OCI-M1 (cell line): Measurements from ENCODE around the gene CCDC73.
"Not testable (repeated sequence)": the region's sequence is repeated elsewhere in the genome, so short reads cannot be mapped to it uniquely, and the experiment has no call there.

Experiments used
- DNase-seq: peaks from one replicate; lab custom pipeline; 2025; lab: John Stamatoyannopoulos, UW

The CCDC73 gene

GRCh38 chr11:32796425-32796824, 2.0 kb upstream of the CCDC73 start:
- no peak for DNase-seq

DNA sequence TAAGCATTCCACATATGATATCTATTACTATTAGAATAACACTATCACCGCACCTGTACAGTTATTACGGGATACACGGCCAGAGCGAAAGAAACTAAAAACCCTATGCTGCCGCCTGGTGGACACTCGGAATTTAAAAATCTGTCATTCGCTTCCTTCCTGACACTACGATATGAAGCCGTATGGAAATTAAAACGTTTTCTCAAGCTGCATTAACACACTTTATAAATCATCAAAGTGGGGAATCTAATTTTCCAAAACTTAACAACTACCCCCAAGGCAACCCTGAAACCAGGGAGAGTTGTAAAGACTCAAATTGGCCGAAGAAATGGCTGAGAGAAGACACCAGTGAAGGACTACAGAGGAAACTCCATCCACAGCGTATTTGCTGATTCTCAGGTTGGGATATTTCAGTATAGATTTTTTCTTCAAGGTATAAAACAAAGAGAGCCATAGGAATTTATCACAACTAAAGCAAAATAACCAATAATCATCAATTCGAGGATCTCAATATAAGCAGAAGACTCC, 1.4 kb downstream of the CCDC73 start:
- DNase-seq = peak; percentile 85

DNA sequence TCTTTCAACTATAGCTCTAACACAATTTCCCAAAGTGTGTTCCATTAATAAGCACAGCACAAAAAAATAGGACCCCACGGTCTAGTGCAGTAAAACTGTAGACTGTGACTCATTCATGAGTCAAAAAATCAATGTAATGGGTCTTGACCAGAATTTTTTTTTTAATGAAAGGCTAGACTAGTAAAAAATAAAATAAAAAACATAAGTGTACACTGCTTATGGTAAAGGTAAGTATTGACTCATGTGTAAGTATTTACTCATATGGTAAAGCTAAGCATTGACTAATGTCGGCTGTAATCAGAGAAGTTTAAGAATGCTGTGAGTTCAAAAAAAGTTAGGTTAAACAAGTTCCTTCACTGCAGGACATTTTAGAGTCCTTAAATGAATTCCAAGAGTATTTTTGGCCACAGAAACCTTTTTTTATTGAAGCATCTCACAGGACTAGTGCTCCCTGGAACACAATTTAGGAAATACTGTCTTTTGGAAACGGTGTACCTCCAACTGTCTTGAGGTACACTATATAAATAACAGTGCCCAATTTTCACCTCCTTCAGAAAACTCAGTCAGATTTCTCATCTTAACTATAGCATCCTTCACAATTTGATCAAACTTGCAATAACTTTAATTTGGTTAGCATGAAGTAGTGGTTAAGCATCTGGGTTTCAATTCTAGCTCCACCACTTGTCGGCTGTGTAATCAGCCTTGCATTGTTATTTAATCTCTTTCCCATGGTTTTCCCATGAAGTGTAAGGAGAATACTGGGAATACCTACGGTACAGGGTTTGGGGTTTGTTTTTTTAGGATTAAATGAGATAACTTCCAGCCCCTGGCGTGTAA, 2.1 kb downstream of the CCDC73 start:
- no peak for DNase-seq

DNA sequence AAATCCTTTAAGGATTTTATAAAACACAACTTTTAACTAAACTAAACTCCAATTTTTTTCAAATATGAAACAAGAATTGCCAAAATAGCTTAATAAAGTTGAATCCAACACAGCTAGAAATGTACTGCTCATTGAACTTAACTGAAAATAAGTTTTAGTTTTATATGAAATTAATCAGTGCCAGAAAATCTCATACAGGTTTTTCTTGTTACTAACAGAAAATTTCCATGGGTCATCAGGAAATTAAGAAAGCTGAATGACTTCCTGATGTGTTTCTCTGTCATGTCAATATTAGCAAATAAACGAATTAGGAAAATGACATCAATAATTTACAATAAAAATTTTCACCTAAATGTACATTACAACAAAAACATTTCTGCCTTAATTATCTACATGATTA, 3.5 kb downstream of the CCDC73 start:
- DNase-seq = no peak

- DNase-seq = no peak
Measured at GRCh38 chr11:32786811-32787210, 7.7 kb downstream of the CCDC73 start.

- no peak for DNase-seq
Measured at GRCh38 chr11:32785262-32785661, 9.2 kb downstream of the CCDC73 start.

DNA sequence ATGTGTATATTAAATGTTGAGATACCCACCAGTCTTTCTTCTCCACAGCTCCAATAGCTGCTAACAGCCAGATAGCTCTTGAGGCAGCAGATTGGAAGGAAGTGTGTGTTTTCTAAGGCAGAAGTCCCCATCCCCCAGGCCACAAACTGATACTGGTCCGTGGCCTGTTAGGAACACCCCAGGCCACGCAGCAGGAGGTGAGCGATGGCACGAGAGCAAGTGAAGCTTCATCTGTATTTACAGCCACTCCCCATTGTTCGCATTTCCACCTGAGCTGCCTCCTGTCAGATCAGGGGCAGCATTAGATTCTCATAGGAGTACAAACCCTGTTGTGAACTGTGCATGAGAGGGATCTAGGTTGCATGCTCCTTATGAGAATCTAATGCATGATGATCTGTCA, 12.7 kb downstream of the CCDC73 start:
- DNase-seq = no peak

DNA sequence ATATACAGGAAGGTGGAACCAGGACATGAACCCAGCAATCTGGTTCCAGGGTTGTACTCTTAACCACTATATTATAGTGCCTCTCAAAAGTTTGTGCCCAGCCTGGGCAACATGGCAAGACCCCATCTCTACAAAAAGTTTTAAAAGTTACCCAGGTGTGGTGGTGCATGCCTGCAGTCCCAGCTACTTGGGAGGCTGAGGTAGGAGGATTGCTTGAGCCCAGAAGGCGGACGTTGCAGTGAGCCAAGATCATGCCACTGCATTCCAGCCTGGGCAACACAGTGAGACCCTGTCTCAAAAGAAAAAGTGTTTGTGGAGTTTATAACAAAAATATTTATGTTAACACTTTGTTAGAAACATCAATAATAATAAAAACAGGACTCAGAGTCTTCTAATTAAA, 13.6 kb downstream of the CCDC73 start:
- DNase-seq = not testable (repeated sequence)

GRCh38 chr11:32779136-32779535, 15.3 kb downstream of the CCDC73 start:
- DNase-seq = peak; percentile 65

- peak; percentile 53 for DNase-seq
Measured at GRCh38 chr11:32775908-32776307, 18.6 kb downstream of the CCDC73 start.

GRCh38 chr11:32774081-32774480, 20.4 kb downstream of the CCDC73 start:
- no peak for DNase-seq

- no peak for DNase-seq
Measured at GRCh38 chr11:32772731-32773130, 21.7 kb downstream of the CCDC73 start.

DNA sequence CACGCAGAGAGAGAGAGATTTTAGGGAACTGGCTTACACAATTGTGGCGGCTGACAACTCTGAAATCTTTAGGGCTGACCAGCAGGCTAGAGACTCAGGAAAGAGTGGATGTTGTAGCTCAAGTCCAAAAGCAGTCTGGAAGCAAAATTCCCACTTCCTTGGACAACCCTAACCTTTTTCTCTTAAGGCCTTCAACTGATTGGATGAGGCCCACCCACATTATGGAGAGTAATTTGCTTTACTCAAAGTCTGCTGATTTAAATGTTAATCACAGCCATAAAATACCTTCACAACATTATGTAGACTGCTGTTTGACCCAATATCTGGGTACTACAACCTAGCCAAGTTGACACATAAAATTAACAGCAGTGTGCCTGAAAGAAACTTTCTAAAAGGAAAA, 32.7 kb downstream of the CCDC73 start:
- DNase-seq = not testable (repeated sequence)

DNA sequence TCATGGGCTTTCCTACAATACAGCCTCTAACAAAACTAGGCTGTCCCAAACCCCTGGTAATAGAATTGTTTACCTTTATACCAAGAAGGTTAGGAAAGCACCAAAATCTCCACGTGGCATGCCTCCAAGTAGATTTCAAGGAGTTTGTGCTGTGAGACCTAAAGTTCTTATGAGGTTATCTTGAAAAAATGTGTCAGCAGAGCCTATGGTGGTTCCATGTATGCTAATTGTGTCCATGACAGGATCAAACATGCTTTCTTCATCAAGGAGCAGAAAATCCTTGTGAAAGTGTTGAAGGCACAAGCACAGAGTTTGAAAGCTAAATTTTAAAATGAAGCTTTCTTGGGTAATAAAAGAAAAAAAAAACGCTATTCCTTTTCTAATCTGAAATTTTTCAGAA, 36.2 kb downstream of the CCDC73 start:
- no peak for DNase-seq

GRCh38 chr11:32753181-32753580, 41.3 kb downstream of the CCDC73 start:
- not testable (repeated sequence) for DNase-seq

GRCh38 chr11:32752001-32752400, 42.5 kb downstream of the CCDC73 start:
- DNase-seq = no peak

GRCh38 chr11:32751381-32751780, 43.1 kb downstream of the CCDC73 start:
- no peak for DNase-seq

DNA sequence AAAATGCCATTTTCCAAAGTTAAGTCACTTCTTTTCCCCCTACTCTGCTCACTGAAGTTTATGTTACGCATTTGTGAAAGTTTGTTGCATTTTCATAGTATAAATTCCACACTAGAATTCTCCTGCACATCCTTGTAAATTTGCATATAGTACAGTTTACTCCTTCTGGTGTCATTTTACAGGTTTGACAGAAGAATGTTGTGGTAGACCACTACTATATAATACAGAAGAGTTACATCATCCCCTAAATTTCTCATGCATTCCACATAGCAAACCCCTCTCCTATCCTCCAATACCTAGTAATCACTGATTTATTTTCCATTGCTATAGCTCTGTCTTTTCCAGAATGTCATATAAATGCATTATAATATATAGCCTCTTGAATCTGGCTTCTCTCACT, 64.5 kb downstream of the CCDC73 start:
- DNase-seq = no peak

- DNase-seq = no peak
Measured at GRCh38 chr11:32723332-32723731, 71.1 kb downstream of the CCDC73 start.

DNA sequence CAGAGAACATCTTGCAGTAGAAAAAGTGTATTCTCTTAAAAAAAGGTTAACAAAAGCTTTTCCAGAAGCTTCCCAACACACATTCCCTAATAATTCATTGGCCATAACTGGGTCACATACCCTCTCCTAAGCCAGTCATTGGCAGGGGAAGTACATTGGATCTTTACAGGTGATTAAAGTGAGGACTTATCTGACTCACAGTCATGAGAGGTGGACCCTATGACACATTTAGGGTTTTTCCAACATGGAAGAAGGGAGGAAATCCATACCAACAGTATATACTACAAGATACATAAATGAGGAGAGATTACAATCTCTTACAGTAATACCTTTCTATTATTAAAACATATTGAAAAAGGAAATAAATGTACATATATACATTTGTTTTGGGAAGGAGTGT, 72.2 kb downstream of the CCDC73 start:
- DNase-seq = no peak

DNA sequence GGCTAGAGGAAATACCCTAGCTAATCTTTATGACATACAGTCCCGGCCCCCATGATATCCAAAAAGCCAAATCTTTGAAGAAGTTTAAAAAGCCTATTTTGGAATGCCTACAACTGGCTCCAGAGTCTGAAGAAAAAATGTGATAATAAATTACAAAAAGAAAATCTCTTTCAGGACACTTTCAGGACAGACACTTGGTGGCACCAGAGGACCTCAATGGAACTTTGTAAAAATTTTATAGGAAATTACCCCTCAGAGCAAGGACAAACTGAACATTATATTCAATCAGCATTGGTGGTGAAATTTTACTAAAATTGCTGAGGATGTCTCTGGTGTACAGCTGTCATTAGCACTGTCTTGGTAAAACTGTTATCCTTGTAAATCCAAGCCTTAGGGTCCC, 81.0 kb downstream of the CCDC73 start:
- peak; percentile 57 for DNase-seq

- not testable (repeated sequence) for DNase-seq
Measured at GRCh38 chr11:32708978-32709377, 85.5 kb downstream of the CCDC73 start.

GRCh38 chr11:32706985-32707741, 87.3 kb downstream of the CCDC73 start:
- DNase-seq = peak; percentile 57
